NCI-H2171 (cell line): Measurements from ENCODE around the gene JMJD8.
A peak's percentile ranks its signal among the peaks of the same experiment; 100 is the strongest.

Source experiments
- DNase-seq: peaks from one replicate; lab custom pipeline; 2025; lab: John Stamatoyannopoulos, UW

Gene JMJD8

DNA sequence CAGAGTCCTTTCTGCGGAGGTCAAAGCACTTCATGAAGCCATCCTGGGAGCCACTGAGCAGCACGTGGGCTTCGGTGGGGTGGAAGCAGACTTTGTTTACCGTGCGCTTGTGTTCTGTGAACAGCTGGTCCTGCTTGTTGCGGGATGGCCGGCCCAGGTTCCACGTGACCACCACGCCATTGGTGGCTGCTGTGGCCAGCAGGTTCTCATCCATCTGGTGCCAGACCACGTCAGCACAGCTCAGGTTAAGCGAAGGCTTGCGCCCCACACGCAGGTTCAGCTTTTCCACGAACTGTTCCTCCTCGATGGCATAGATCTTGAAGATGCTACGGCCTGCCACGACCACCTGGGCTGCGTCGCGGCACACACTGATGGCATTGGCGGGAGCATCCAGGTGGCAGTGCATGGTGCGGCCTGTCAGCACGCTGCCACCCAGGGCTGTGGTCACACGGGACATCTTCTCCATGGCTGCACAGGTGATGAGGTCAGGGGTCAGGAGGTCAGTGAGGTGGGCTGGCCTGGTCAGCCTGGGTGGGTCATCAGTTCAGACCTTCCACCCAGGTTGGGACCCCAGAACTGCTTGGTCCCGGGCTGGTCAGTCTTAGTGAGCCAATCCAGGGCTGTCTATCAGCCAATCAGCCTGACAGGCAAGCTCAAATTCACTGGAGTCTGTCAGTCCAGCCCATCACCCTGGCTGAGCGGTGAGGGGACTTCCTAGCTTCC is 5.2 kb upstream of the JMJD8 start:
- no peak for DNase-seq

GRCh38 chr16:687499-687898 is 3.4 kb upstream of the JMJD8 start:
- no peak for DNase-seq

GRCh38 chr16:686459-687260 is 2.5 kb upstream of the JMJD8 start:
- DNase-seq = no peak

- DNase-seq = peak; percentile 15
Measured at GRCh38 chr16:685967-686366, 1.8 kb upstream of the JMJD8 start.

DNA sequence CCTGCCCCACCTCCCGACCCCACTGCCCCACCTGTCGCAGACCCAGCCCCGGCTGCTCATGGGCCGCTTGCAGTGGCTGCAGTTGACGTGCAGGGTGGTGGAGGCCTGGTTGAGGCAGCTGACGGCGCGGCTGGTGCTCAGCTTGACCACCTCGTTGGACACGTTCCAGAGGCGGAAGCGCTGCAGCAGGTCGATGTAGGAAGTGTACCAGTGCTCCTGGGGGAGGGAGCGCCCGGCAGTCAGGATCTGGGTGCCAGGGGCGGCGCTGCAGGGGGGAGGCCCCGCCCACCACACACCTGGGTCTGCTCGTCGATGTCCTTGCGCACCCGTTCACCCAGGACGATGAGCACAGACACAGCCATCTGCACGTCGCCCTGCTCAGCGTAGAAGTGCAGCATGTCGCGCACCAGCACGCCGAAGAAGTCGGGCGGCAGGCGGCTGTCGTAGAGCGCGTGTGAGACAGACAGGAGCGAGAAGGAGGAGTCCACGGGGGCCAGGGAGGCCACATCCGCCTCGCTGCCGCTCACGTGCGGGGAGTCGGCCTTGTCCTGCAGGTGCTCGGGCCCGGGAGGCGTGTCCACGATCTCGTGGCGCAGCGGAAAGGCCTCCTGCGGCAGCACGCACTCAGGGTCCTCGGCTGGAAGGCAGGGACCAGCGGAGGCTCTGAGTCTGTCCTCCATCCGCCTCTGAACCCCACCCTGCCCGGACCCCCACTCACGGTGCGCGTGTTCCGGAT is 995 bp upstream of the JMJD8 start:
- peak; percentile 69 for DNase-seq

DNA sequence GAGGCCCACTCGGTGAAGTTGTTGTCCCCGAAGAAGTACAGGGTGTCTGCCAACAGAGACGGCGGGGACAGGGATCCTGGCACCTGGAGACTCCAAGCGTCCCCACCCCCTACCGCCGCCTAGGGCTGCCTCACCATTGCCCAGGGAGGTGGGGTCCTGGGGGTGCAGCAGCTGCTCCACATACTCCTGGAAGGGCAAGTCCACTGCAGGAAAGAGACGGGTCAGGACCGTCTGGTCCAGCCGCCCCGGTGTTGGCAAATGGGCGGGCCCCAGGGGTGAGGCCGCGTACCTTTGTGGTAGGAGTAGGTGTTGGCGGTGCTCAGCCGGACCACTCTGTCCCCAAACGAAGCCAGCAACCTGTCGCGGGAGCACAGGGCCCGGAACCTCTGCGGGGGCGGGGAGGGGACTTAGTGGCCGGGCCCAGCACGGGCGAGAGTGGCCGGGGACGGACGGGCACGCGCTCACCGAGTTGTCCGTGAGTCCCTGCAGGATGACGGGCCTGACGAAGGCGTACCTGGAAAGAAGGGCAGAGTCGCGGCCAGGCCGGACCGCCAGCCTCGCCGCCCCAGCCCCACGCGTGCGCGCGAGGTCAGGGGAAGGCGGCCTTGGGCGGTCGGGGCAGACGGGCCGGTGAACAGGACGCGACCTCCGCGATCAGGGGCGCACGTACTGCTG is 601 bp downstream of the JMJD8 start:
- no peak for DNase-seq

- DNase-seq = no peak
Measured at GRCh38 chr16:682493-683395, 1.4 kb downstream of the JMJD8 start.

- no peak for DNase-seq
Measured at GRCh38 chr16:681746-682427, 2.2 kb downstream of the JMJD8 start.

- no peak for DNase-seq
Measured at GRCh38 chr16:680967-681745, 3.0 kb downstream of the JMJD8 start.

DNA sequence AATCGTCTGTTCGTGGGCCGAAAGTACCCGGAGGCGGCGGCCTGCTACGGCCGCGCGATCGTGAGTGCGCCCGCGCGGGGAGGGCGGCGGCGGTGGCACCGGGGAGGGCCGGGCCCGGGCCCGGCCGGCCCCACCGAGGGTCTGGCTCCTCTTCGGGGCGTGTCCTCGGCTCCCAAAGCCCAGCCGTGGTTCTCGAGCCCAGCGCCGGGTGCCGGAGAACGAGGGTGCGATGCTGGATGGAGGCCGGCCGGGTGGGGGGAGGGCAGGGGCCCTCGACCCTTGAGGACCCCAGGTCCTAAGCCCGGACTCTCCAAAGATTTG is 3.5 kb downstream of the JMJD8 start:
- DNase-seq = no peak

DNA sequence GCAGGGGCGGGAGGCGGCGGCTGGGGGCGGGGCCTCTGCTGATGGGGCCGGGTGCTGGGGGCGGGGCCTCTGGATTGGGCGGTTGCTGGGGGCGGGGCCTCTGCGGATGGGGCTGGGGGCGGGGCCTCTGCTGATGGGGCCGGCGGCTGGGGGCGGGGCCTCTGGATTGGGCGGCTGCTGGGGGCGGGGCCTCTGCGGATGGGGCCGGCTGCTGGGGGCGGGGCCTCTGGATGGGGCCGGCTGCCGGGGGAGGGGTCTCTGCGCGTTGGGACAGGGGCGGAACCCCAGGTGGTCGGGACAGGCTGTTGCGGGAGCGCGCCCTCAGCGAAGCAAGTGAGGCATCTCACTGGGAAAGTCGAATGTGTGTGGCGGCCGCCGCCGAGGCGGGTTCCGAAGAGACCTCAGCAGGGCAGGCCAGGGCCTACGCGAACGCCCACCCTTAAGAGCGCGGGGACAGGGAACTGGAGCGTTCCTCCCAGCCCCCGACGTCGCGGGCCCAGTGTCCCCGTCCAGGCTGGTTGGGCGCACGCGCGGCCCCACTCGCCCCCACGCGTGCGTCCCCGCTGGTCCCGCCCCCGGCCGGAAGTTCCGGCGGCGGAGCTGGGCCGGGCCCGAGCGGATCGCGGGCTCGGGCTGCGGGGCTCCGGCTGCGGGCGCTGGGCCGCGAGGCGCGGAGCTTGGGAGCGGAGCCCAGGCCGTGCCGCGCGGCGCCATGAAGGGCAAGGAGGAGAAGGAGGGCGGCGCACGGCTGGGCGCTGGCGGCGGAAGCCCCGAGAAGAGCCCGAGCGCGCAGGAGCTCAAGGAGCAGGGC is 4.1 kb downstream of the JMJD8 start, which contains the start of gene STUB1:
STUB1 (plus strand) TSS at position 597 of the 811 bp plus-strand sequence; CDS start at position 713, 116 bp downstream.
- DNase-seq = peak; percentile 91

- peak; percentile 72 for DNase-seq
Measured at GRCh38 chr16:678858-679813, 5.0 kb downstream of the JMJD8 start.

DNA sequence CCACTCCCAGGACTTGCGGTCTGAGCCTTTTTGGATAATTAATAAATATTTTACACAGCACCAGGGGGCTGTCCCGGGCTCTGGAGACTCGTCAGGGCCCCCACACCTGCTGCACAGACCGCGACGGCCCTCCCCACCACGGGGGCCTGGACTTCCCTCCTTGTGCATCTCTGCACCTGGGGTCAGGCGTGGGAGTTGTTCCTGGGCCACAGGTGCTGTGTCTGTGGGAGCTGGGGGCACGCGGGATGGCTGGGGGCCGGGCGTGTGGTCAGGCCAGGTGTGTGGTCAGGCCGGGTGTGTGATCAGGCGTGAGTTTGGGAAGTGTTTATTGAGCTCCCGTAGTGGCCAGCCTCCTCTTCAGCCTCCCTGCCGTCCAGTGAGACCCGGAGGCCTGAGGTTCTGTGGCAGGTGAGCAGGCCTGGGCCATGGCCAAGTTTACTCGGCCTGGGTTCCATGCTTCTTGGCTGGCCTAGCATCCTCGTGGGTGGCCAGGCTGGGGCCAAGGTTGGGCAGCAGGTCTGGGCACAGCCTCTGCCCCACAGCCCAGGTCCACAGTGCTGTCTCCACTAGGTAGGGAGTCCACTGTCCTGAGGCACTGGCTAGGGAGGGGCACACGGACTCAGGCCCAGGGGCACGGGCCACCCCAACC is 5.8 kb downstream of the JMJD8 start:
- DNase-seq = no peak

DNA sequence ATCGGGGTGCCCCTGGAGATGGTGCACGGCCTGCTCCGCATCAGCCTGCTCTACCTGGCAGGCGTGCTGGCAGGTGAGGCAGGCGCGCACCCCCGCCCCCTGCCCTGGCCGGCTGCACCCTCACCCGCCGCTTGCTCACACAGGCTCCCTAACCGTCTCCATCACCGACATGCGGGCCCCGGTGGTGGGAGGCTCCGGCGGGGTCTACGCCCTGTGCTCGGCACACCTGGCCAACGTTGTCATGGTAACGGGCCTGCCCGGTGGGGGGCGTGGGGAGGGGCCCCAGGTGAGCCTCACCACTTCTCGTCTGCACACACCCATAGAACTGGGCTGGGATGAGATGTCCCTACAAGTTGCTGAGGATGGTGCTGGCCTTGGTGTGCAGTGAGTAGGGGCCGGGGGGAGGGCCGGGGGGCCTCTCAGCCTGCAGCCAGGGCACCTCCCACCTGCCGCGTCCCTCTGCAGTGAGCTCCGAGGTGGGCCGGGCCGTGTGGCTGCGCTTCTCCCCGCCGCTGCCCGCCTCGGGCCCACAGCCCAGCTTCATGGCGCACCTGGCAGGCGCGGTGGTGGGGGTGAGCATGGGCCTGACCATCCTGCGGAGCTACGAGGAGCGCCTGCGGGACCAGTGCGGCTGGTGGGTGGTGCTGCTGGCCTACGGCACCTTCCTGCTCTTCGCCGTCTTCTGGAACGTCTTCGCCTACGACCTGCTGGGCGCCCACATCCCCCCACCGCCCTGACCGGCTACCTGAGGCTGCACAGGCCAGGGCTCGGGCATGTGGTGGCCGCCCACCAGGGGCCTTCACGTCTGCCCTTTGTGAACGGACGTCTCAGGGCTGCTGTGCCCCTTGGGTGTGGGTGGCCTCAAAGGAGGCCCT is 6.6 kb downstream of the JMJD8 start:
- DNase-seq = peak; percentile 53

- peak; percentile 64 for DNase-seq
Measured at GRCh38 chr16:676913-677312, 7.2 kb downstream of the JMJD8 start.

DNA sequence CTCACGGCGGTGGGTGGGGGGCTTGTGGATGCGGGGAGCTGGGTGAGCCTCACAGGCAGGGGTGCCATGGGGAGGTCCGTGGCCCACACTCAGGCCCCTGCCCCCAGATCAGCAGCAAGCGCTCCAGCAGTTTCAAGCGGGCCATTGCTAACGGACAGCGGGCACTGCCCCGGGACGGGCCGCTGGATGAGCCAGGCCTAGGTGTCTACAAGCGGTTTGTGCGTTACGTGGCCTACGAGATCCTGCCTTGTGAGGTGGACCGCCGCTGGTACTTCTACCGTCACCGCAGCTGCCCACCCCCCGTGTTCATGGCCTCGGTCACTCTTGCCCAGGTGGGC is 7.6 kb downstream of the JMJD8 start:
- DNase-seq = no peak
